ENCODE results near the gene ARL14. TPM values are rescaled to one million over a fixed set of nuclear protein-coding genes. Genes with fewer than 3 reads are reported as not detected.

ARL14 gene
- total RNA-seq, 6 experiments from 2014 or later = 0.31 to 0.66 TPM; not detected in 4

GRCh38 chr3:160694345-160694744 lies 17.4 kb downstream of the ARL14 start:
- Histone ChIP-seq H3K27ac (no peak overlapping the region), H3K4me3 (no peak overlapping the region), H3K27me3 (no peaks in the 10 kb centered on the region), H3K36me3 (no peaks in the 10 kb centered on the region), H3K9me3 (no peaks in the 10 kb centered on the region), H3K4me1 (no peaks in the 10 kb centered on the region)
- no peak for TF ChIP-seq POLR2A (IDR thresholded peaks at IDR 0.05)
- no peak for TF ChIP-seq CTCF (IDR thresholded peaks at IDR 0.05)
- DNase-seq (no peak), ATAC-seq (no peak)
- intact Hi-C loops (cut with DNase I) = no loop called here
- WGBS (ENCODE audit: insufficient coverage, low coverage, low lambda C conversion rate, missing lambda C conversion rate) = 91% methylated on average over 3 of the region's 3 CpGs

GRCh38 chr3:160695003-160695402 lies 18.0 kb downstream of the ARL14 start:
- no peak for DNase-seq
- intact Hi-C loops (cut with DNase I) = no loop called here
- ATAC-seq = peak in 1 of 4 donors; percentile 37
- no peaks in the 10 kb centered on the region for H3K36me3 ChIP-seq
- no peaks in the 10 kb centered on the region for H3K4me1 ChIP-seq
- H3K27me3 ChIP-seq = no peaks in the 10 kb centered on the region
- no peaks in the 10 kb centered on the region for H3K9me3 ChIP-seq
- H3K4me3 ChIP-seq = no peak overlapping the region
- H3K27ac ChIP-seq = no peak overlapping the region
- no peak for TF ChIP-seq POLR2A (IDR thresholded peaks at IDR 0.05)
- 80% methylated on average over 2 of the region's 8 CpGs for WGBS (ENCODE audit: insufficient coverage, low coverage, low lambda C conversion rate, missing lambda C conversion rate)

GRCh38 chr3:160695915-160696327 lies 19.0 kb downstream of the ARL14 start:
- 71% methylated on average over 2 of the region's 2 CpGs for WGBS (ENCODE audit: insufficient coverage, low coverage, low lambda C conversion rate, missing lambda C conversion rate)
- TF ChIP-seq POLR2A (IDR thresholded peaks at IDR 0.05) = no peak
- TF ChIP-seq CTCF (IDR thresholded peaks at IDR 0.05) = no peak
- DNase-seq (no peak), ATAC-seq (no peak)
- no peaks in the 10 kb centered on the region for H3K36me3 ChIP-seq
- intact Hi-C loops (cut with DNase I) = no loop called here
- no peak overlapping the region for H3K27ac ChIP-seq
- H3K4me1 ChIP-seq = no peaks in the 10 kb centered on the region
- no peaks in the 10 kb centered on the region for H3K9me3 ChIP-seq
- no peak overlapping the region for H3K4me3 ChIP-seq
- no peaks in the 10 kb centered on the region for H3K27me3 ChIP-seq

GRCh38 chr3:160697637-160698380 lies 20.8 kb downstream of the ARL14 start:
- no peak overlapping the region for H3K27ac ChIP-seq
- DNase-seq (no peak), ATAC-seq (peak in 3 of 4 donors; percentile 46 to 78 (median 70))
- WGBS (ENCODE audit: insufficient coverage, low coverage, low lambda C conversion rate, missing lambda C conversion rate) = 75% methylated on average over 1 of the region's 1 CpG
- no peaks in the 10 kb centered on the region for H3K9me3 ChIP-seq
- TF ChIP-seq POLR2A (IDR thresholded peaks at IDR 0.05) = no peak
- no peak for TF ChIP-seq CTCF (IDR thresholded peaks at IDR 0.05)
- H3K4me1 ChIP-seq = no peaks in the 10 kb centered on the region
- intact Hi-C loops (cut with DNase I) = no loop called here
- H3K4me3 ChIP-seq = no peak overlapping the region
- H3K36me3 ChIP-seq = no peaks in the 10 kb centered on the region
- no peaks in the 10 kb centered on the region for H3K27me3 ChIP-seq

GRCh38 chr3:160698599-160699195 lies 21.7 kb downstream of the ARL14 start:
- Histone ChIP-seq H3K4me3 (no peak overlapping the region), H3K9me3 (no peaks in the 10 kb centered on the region), H3K27ac (no peak overlapping the region), H3K36me3 (no peaks in the 10 kb centered on the region), H3K4me1 (no peaks in the 10 kb centered on the region), H3K27me3 (no peaks in the 10 kb centered on the region)
- WGBS (ENCODE audit: insufficient coverage, low coverage, low lambda C conversion rate, missing lambda C conversion rate) = 71% methylated on average over 1 of the region's 1 CpG
- intact Hi-C loops (cut with DNase I) = no loop called here
- no peak for DNase-seq
- TF ChIP-seq POLR2A (IDR thresholded peaks at IDR 0.05) (no peak), CTCF (IDR thresholded peaks at IDR 0.05) (no peak)
- ATAC-seq = no peak
